HG02973 (cell line): ENCODE data around the gene LMNB1.
A peak's percentile ranks its signal among the peaks of the same experiment; 100 is the strongest.
"Not testable (repeated sequence)": the region's sequence is repeated elsewhere in the genome, so short reads cannot be mapped to it uniquely, and the experiment has no call there.

Experiments
- ATAC-seq: cut with Tn5 transposase; IDR thresholded peaks from one replicate; pipeline ENCODE4 v1.9.1; 2021; ENCODE audit warnings: moderate library complexity; ENCODE audit not compliant: unreplicated experiment

LMNB1 gene

GRCh38 chr5:126778675-126779403 is 1.9 kb downstream of the LMNB1 start:
- peak; percentile 3 for ATAC-seq

- no peak for ATAC-seq
These were observed 3.4 kb downstream of the LMNB1 start for GRCh38 chr5:126780165-126780827.

- not testable (repeated sequence) for ATAC-seq
These were observed 11.5 kb downstream of the LMNB1 start for GRCh38 chr5:126788409-126788808.

GRCh38 chr5:126793097-126793496 is 16.2 kb downstream of the LMNB1 start:
- ATAC-seq, result no peak

GRCh38 chr5:126793648-126794047 is 16.7 kb downstream of the LMNB1 start:
- ATAC-seq, result not testable (repeated sequence)

- no peak for ATAC-seq
These were observed 17.4 kb downstream of the LMNB1 start for GRCh38 chr5:126794157-126794828.

GRCh38 chr5:126799780-126800179 is 22.8 kb downstream of the LMNB1 start:
- ATAC-seq, result no peak

- ATAC-seq, result no peak
These were observed 24.4 kb downstream of the LMNB1 start for GRCh38 chr5:126801174-126801991.

- no peak for ATAC-seq
These were observed 25.0 kb downstream of the LMNB1 start for GRCh38 chr5:126801992-126802294.

GRCh38 chr5:126805063-126805462 is 28.1 kb downstream of the LMNB1 start:
- ATAC-seq, result no peak

- no peak for ATAC-seq
These were observed 31.6 kb downstream of the LMNB1 start for GRCh38 chr5:126808521-126808988.

- ATAC-seq, result no peak
These were observed 33.0 kb downstream of the LMNB1 start for GRCh38 chr5:126809916-126810315.

GRCh38 chr5:126810596-126811380 is 33.9 kb downstream of the LMNB1 start:
- no peak for ATAC-seq

- peak; percentile 68 for ATAC-seq
These were observed 34.7 kb downstream of the LMNB1 start for GRCh38 chr5:126811515-126812198.

- no peak for ATAC-seq
These were observed 35.2 kb downstream of the LMNB1 start for GRCh38 chr5:126812199-126812570.

- not testable (repeated sequence) for ATAC-seq
These were observed 36.9 kb downstream of the LMNB1 start for GRCh38 chr5:126813799-126814198.

- no peak for ATAC-seq
These were observed 37.9 kb downstream of the LMNB1 start for GRCh38 chr5:126814721-126815404.

- ATAC-seq, result no peak
These were observed 39.7 kb downstream of the LMNB1 start for GRCh38 chr5:126816649-126817048.

- no peak for ATAC-seq
These were observed 41.8 kb downstream of the LMNB1 start for GRCh38 chr5:126818736-126819135.
